NCI-H2196 (cell line): ENCODE results near the gene COG7.
"Not testable (repeated sequence)": the region's sequence is repeated elsewhere in the genome, so short reads cannot be mapped to it uniquely, and the experiment has no call there.

Experiments used
- DNase-seq: peaks from one replicate; lab custom pipeline; 2025; ENCODE audit not compliant: unreplicated experiment; lab: John Stamatoyannopoulos, UW

COG7 gene

DNA sequence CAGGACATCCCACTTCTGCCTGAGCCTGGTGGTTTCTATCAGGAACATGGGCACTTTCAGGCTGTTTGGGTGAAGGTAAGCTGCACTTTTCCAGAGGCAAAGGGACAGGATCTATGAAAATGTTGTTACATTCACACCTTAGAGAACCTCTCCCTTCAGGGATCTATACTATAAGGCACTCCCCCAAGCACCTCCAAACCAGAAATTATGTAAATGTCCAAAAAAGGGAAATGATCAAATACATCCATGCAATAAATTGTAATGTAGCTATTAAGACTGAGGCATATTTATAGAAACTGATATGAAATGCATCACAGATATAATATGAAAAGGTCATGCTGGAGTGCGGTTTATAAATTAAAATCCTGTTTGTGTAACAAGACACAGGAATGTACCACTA, 23.3 kb upstream of the COG7 start:
- no peak for DNase-seq

DNA sequence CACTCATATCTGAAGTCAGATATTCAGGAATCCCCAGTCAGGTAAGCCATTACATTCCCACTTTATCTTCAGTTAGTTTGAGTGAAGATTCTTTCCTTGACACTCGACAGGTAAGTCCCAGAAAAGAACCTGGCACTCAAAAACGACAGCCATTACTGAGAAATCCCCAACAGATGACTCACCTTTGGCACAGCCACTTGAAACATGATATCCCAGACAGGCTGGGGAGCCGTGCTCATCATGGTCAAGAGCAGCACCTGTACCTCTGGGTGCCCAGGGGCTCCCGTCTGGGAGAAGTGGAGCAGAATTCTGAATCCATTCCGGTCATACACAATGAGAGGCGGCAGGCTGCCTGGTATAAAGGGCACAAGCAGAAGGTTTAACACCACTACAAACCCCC, 16.8 kb upstream of the COG7 start:
- peak; percentile 74 for DNase-seq

DNA sequence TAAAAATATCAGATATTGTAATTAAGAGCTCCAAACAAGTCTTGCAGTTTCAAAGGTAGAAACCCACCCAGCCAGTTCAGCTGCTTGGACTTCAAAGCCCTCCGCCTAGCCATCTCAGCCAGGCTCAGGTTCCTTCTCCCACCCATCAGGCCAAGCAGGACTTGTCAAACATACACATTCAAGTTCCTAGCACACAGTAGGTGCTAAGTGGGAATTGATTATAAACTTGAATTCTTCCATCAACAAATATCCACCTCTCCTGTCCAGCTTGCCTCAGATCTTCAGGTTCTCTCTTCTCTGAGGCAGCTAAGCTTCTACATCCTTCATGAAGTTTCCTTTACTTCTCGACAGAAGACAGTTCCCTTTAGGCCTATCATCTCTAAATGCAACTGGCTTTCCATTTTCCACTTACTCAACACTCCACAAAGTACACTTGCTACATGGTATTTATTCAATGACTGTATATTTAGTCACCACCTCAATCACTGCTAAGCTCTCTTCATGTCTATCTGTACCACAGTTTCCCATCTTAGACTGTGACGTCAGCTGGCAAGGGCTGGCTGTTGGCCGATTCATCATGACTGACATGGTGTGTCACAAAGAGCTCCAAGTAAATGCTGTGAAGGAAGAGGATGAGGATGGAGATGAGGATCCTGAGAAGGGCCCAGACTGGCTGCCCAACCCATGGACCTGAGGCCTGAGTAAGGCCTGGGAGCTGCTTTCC, 13.3 kb upstream of the COG7 start:
- no peak for DNase-seq

DNA sequence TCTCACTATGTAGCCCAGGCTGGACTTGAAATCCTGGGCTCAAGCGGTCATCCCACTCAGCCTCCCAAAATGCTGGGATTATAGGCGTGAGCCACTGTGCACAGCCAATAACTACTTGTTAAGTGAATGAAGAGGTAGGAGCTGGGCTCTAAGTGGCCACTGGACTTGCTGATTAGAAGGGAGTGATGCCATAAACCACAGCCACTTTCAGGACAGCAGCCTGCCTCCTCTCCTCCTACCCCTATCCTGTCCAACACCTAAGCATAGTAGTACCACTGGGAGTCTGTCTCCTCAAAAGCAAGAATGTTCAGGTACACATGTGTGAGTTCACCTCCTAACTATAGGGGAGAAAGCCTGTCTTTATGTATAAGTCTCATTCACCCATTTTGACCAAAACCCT, 12.2 kb upstream of the COG7 start:
- DNase-seq, result no peak

DNA sequence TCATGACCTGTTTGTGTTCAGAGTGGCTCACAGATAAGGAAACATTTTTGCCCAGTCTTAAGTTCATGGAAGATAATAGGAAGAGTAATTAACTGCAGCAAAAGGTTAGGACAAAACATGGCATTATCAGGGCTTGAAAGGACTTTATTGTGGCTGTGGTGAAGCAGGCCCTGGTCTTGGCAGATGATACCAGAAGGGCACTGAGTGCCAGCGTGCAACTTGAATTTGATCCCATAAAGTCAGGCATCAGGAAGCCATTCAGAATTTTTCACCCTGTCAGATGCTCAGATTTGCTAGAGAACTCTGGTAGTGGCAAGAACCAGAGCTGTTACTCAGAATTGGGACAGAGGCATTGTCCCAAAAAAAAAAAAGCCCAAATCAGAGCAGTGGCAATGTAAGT, 11.2 kb upstream of the COG7 start:
- DNase-seq, result no peak

DNA sequence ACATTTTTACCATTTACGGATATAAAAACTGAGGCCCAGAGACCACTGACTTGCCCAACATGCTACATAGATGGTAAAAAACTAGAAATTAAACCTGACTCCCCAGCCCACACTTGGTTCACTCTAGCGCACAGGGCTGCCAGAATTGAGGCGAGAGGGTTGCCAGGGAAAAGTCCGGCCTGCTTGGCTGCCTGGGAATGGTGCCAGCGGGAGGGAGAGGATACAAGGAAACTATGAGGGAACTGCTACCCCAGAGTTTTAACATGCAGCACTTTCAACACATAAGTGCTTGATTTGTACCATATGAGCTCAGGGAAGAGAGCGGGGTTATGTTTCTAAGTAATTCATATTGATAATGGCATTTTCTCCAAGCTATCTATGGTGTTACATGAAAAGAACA, 10.0 kb upstream of the COG7 start:
- DNase-seq, result peak; percentile 71

DNA sequence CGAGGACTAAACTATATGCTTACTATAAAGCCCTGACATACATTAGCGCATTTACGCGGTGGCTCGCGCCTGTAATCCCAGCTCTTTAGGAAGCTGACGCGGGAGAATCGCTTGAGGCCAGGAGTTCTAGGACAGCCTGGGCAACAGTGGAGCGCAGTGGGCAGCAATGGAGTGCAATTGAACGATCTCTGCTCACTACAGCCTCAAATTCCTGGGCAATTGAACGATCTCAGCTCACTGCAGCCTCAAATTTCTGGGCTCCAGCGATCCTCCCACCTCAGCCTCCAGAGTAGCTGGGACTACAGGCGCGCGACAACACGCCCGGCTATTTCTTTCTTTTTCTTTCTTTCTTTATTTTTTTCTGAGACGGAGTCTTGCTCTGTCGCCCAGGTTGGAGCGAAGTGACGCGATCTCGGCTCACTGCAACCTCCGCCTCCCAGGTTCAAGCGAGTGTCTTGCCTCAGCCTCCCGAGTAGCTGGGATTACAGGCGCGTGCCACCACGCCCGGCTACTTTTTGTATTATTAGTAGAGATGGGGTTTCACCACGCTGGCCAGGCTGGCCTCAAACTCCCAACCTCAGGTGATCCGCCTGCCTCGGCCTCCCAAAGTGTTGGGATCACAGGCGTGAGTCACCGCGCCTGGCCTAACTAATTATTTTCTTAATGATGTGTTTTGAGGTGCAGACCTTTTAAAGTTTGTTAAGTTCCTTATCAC, 506 bp upstream of the COG7 start:
- DNase-seq, result no peak

DNA sequence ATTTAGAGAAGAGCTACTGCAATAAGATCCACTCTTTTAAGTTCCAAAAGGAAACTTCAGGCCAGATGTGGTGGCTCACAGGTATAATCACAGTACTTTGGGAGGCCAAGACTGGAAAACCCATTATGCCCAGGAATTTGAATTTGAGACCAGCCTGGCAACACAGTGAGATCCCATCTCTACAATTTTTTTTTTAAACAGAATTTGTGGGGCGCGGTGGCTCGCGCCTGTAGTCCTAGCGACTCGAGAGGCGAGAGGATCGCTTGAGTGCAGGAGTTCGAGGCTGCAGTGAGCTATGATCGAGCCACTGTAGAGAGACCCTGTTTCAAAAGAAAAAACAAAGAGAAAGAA, 793 bp downstream of the COG7 start:
- DNase-seq, result no peak

DNA sequence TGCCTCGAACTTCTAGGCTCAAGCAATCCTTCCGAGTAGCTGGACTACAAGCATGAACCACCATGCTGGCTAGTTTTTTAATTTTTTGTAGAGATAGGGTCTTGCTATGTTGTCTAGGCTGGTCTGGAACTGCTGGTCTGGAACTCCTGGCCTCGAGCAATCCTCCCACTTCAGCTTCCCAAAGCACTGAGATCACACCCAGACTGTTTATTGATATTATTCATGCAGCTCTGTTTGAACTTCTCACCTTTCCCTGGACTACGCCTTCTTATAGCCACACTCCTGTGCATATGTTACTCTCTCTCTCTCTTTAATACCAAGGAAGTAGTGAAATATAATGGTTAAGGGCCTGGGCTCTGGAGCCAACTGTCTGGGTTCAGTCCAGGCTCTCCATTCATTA, 4.6 kb downstream of the COG7 start:
- no peak for DNase-seq

DNA sequence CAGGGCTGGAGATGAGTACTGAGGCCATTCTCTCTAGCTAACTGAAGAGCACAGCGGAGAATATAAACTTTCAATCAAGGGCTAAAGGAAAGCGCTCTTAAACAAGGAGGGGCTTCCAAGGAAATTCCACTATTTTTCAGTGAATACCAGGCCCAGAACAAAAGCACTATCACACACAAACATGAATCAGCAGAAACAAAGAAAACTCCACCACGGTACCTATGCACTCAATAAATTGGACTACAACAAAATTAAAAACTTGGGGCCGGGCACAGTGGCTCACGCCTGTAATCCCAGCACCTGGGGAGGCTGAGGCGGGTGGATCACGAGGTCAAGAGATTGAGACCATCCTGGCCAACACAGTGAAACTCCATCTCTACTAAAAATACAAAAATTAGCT, 15.4 kb downstream of the COG7 start:
- not testable (repeated sequence) for DNase-seq

DNA sequence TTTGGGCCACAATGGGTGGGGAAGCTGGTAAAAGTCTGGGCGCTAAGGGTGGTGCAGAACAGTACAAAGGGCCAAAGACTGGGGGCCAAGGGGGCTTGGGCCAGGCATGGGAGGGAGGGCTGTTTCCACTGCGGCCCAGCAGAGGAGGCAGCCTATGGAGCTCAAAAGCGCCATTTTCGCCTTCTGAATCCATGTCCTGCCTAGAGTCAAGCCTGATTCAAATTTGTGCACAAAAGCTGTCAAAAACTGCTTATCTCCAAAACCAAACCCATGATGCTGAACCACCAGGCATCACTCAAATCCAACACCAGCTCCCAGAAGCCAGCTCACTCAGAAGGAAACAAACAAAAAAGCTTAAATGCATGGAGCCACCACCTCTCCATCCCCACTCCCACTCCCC, 16.0 kb downstream of the COG7 start:
- no peak for DNase-seq

DNA sequence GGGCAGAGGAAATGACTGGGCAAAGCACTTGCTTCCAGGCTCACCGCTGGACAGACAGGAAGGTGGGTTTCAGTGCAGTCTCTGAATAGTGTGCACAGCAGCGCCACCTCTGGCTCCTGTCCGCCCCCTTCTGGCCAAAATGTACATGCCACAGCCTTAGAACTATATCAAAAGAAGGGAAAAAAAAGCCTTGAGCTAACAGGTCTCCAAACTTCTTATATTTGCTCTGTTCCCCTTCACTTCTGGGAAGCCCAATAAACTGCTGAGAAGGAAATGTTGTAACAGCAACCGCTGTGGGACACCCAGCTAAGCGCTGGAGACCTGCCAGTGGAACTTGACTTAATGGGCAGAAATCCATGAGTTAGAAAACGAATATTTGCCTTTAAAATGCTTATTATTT, 17.5 kb downstream of the COG7 start:
- peak; percentile 52 for DNase-seq

DNA sequence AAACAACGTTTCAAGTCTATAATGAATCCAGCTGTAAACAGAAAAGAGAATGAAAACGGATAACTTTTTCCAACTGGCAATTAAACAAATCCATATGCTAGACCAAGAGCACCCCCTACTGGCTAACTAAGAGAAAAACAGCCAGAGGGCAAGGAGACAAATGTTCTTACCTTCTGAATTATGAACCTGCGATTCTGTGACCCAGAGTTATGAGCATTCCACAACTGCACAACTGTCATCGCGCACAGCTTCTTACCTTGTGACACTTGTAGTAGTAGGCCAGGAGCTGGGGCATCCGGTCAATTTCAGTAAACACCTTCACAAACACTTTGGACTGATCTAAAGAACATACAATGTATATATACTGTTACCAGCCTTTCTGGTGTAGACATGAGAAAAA, 18.6 kb downstream of the COG7 start:
- DNase-seq, result peak; percentile 75

DNA sequence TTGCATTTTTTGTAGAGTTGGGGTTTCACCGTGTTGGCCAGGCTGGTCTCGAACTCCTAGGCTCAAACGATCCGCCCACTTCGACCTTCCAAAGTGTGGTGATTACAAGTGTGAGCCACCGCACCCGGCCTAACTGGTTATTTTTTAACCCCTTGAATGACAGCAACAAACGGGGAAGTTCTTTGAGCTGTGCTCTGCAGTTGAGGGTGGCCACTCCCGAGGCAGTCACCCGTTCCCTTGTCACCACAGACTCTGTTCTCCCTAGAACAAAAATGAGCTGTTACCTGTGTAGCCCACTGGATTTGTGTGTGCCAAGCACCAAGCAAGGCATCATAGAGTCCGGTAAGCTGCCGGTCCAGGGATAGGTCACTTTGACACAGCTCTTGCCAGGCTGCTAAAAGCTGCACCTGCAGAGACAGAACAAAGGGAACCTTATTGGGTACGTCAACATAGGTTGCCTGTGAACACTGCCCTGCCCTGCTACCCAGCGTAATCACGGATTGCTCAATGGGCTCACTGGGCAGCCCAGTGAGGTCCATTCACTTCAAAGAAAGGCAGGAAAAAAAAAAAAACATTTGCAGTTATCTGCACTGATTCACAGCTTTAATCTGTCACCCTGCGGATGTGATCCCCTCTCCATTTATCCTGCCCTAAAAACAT, 19.6 kb downstream of the COG7 start:
- DNase-seq, result peak; percentile 12

DNA sequence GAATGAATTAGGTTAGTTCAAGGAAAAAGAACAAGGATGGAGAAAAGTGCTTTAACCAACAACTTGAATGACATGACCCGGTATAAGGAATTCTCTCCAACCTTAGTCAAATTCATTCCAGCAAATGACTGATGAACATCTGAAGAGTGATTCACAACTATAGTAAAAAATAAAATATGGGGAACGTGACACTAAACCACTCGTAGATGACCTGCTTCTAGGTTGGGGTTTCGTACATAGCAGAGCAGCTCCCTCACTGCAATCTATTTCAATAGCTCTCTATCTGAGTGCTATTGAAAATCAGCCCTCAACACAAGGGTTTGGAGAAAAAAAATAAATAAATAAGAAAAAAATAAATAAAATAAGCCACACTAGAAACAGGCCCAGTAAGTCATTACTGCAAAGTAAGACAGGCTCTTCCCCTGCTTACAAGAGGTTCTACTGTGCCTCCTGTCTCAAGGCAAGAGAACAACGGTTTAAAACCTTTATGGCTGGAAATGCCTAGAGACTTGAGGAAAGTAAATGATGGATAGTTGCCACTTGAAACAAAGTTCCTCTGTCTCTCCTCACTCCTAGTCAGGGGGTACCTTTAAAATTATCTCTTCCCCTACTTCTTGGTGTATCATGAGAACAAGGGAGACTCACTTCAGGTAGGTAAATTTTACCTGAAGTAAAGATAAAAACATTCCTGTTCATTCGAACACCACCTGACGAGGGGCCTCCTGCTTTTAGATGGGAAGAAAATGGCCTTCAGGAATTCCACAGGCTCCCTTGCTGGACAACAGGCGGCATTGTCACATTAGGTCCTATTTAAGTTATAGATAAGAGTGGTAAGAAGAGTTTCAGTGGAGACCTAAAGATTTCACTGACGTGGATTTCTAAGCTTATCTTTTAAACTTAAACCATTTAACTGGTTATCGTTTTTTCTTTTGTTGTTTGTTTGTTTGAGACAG, 20.5 kb downstream of the COG7 start:
- DNase-seq, result peak; percentile 11

DNA sequence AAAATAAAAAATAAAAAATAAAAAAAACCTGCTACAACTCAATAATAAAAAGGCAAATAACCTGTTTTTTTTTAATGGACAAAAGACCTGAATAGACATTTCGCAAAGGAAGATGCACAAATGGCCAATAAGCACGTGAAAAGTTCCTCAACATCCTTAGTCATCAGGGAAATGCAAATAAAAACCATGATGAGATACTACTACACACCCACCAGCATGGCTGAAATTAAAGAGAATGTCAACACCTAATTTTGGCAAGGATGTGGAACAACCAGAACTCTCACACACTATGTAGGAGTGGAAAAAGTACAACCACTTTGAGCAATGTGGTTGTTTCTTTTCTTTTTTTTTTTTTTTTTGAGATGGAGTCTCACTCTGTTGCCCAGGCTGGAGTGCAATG, 24.6 kb downstream of the COG7 start:
- DNase-seq, result no peak

DNA sequence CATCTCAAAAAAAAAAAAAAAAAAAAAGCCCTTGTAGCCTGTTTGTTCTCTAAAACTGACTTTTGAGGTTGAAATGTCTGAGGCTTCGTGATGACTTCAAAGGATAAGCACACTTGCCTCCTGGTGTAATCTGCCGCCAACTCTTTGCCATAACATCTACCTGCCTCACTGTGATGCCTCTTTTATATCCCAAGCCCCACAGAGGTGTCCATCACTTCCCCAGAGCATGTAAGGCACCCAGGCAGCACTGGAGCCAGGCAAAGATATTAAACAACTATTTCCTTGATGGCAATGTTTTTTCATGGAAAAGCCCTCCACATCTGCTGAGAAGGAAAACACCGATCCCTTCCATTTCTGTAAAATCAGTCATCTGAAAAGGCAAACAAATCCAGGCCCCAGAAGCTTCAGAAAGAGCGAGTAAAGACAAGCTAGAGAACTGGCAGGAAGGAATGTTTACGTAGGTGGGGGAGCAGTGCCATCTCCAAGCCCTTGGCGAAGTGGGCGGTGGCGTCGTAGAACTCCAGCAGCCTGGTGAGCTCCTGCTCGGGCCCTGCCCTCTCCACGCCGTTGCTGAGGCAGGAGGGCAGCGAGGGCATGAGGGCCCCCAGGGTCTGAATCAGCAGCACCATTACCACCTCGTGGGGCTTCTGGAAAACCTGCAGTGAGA, 28.6 kb downstream of the COG7 start:
- peak; percentile 75 for DNase-seq

DNA sequence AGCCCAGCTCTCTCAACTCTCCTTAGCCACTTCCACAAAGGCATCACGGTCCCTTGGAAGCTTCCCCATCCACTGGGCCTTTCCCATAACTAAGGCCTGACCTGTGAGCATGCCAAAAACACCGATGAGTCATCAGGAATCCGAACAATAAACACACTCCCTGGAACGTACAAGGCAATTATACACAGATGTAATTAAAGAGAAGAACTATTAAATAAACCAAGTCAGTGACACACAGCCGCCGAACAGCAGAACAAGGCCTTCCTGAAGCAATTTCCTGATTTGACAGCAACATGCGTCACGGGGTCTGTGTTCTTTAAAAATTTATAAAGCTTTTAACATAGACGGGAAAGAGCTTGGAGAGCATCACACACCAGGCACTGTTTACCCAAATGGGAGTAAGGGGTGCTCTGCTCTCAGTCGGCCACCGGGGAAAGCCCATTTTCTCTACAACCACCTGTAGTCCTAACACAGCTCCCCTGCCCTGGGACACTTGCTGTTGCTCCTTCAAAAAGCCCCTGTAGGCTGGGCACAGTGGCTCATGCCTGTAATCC, 29.4 kb downstream of the COG7 start:
- DNase-seq, result peak; percentile 67

DNA sequence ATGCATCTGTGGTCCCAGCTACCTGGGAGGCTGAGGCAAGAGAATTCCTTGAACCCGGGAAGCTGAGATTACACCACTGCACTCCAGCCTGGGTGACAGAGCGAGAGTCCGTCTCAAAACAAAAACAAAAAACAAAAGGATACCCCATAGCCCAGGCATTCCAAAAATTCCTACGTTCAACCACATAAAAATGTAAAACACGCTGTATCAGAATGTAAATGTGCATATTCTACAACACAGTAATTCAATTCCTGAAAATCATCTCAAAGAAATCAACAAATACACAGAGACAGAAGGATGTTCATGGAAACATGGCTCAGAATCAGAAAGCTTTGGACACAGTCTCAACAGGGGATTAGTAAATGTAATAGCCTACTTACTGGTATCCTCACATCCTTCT, 33.0 kb downstream of the COG7 start:
- no peak for DNase-seq

DNA sequence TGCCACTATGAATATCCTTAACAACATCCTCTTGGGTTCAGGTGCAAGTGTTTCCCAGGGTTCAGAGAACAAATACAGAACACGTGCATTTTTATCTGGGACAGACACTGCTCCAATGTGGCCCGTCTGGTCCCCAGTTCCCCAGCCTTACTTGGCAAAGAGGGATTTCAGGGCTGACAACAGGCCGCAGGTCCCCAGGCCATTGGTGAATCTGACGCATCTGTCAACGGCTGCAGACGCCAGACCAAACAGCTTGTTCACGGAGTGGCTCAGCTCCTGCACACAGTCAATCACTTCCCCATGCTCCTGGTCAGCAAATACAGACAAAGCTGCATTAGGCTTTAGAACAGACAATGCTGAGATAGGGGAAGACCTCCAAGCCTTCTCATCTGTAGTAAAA, 36.2 kb downstream of the COG7 start:
- DNase-seq, result no peak
